NB4 (cell line): ENCODE results near the gene TLNRD1.

Experiments
- DNase-seq: peaks from one replicate; pipeline ENCODE4 v3.0.0; 2010; ENCODE audit warnings: low read depth
- H3K4me3 ChIP-seq: one replicate; pipeline ENCODE4 v1.5.1; 2011; ENCODE audit warnings: mild to moderate bottlenecking, low read depth, low read length, moderate library complexity
- MYC ChIP-seq: IDR thresholded peaks from 2 replicates; pipeline ENCODE4 v1.6.1; 2011; ENCODE audit warnings: low read depth, low read length
- POLR2A ChIP-seq: IDR thresholded peaks from 2 replicates; pipeline ENCODE4 v1.6.1; 2011; ENCODE audit warnings: mild to moderate bottlenecking; ENCODE audit not compliant: insufficient read length; ENCODE audit errors: extremely low read depth
- TF ChIP-seq, protein P1 (sequence below): IDR thresholded peaks from 2 replicates; pipeline ENCODE4 v1.6.1; 2011; ENCODE audit warnings: low read depth, low read length
- TF ChIP-seq, protein P2 (sequence below): IDR thresholded peaks from one replicate; pipeline ENCODE4 v1.5.1; 2012; ENCODE audit warnings: low read depth, low read length

The TLNRD1 gene

GRCh38 chr15:80998251-80998650 is 2.5 kb upstream of the TLNRD1 start:
- no peak overlapping the region for H3K4me3 ChIP-seq
- TF ChIP-seq MYC (no peak), POLR2A (no peak)
- TF ChIP-seq, protein P1, sequence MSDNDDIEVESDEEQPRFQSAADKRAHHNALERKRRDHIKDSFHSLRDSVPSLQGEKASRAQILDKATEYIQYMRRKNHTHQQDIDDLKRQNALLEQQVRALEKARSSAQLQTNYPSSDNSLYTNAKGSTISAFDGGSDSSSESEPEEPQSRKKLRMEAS, result no peak
- TF ChIP-seq, protein P2, sequence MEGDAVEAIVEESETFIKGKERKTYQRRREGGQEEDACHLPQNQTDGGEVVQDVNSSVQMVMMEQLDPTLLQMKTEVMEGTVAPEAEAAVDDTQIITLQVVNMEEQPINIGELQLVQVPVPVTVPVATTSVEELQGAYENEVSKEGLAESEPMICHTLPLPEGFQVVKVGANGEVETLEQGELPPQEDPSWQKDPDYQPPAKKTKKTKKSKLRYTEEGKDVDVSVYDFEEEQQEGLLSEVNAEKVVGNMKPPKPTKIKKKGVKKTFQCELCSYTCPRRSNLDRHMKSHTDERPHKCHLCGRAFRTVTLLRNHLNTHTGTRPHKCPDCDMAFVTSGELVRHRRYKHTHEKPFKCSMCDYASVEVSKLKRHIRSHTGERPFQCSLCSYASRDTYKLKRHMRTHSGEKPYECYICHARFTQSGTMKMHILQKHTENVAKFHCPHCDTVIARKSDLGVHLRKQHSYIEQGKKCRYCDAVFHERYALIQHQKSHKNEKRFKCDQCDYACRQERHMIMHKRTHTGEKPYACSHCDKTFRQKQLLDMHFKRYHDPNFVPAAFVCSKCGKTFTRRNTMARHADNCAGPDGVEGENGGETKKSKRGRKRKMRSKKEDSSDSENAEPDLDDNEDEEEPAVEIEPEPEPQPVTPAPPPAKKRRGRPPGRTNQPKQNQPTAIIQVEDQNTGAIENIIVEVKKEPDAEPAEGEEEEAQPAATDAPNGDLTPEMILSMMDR, result no peak
- no peak for DNase-seq

GRCh38 chr15:80999623-81000036 is 1.1 kb upstream of the TLNRD1 start:
- peak overlapping the region; percentile 85 for H3K4me3 ChIP-seq
- peak; percentile 44 for DNase-seq
- no peak for TF ChIP-seq MYC
- TF ChIP-seq, protein P1, result no peak
- TF ChIP-seq, protein P2, result no peak
- TF ChIP-seq POLR2A, result no peak

- H3K4me3 ChIP-seq, result peak overlapping the region; percentile 85
- DNase-seq, result peak; percentile 46
- TF ChIP-seq, protein P1, result no peak
- TF ChIP-seq POLR2A, result no peak
- TF ChIP-seq, protein P2, result no peak
These were observed 539 bp upstream of the TLNRD1 start for GRCh38 chr15:81000144-81000623.

GRCh38 chr15:81001152-81002008 is 657 bp downstream of the TLNRD1 start:
- DNase-seq, result peak; percentile 69
- TF ChIP-seq, protein P2, result no peak
- TF ChIP-seq POLR2A (no peak), MYC (peak; percentile 4; the same call in 1 of the 2 replicates)
- TF ChIP-seq, protein P1, result no peak; the same call in none of the 2 replicates
- H3K4me3 ChIP-seq, result peak overlapping the region; percentile 85

DNA sequence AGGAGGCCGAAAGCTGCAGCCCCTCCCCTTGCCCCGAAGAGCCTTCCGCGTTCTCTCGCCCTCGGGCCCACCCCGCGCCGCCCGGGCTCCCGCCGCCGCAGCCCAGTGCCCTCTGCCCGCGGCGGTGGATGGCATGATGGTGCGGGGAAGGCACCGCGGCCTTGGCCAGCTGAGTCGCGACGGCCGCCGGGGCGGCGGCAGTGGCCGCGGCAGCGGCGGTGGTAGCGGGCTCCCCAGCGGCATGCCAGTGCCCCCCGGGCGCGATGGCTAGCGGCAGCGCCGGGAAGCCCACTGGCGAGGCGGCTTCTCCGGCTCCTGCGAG is 1.2 kb downstream of the TLNRD1 start:
- TF ChIP-seq POLR2A, result no peak
- TF ChIP-seq MYC, result no peak
- TF ChIP-seq, protein P1, result no peak
- TF ChIP-seq, protein P2, result no peak
- DNase-seq, result no peak
- H3K4me3 ChIP-seq, result peak overlapping the region; percentile 42
